ENCODE results near the gene DEFB123. TPM values are rescaled to one million over a fixed set of nuclear protein-coding genes. Genes with fewer than 3 reads are reported as not detected.

Gene DEFB123
- total and polyA plus RNA-seq, 4 donors: not detected

DNA sequence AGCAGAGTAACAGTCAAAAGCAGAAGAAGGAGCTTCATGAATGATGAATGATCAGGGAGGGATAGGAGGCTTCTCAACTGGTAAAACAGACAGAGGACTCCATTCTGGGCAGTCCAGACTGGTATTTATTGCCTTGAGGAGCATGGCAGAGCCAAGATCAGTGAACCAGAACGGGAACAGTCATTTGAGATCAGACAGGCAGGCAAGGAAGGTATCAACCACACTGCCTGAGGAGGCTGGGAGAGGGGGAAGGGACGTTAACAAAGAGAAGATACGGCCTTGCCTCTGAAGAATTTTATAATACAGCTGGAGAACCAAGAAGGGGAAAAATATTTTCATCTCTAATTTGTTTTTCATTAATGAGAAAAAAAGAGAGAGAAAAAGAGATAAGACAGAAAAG, 34.3 kb upstream of the DEFB123 start, which contains the start of gene DEFB121 (continued):
- TF ChIP-seq, protein P1, sequence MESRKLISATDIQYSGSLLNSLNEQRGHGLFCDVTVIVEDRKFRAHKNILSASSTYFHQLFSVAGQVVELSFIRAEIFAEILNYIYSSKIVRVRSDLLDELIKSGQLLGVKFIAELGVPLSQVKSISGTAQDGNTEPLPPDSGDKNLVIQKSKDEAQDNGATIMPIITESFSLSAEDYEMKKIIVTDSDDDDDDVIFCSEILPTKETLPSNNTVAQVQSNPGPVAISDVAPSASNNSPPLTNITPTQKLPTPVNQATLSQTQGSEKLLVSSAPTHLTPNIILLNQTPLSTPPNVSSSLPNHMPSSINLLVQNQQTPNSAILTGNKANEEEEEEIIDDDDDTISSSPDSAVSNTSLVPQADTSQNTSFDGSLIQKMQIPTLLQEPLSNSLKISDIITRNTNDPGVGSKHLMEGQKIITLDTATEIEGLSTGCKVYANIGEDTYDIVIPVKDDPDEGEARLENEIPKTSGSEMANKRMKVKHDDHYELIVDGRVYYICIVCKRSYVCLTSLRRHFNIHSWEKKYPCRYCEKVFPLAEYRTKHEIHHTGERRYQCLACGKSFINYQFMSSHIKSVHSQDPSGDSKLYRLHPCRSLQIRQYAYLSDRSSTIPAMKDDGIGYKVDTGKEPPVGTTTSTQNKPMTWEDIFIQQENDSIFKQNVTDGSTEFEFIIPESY (IDR thresholded peaks at IDR 0.05): no peak
- TF ChIP-seq JUND (IDR thresholded peaks at IDR 0.05) (no peak), GABPA (IDR thresholded peaks at IDR 0.05 in 1 of 2, conservative IDR thresholded peaks at IDR 0.05 in 1 of 2) (no peak), NR2F2 (IDR thresholded peaks at IDR 0.05) (no peak), RXRA (IDR thresholded peaks at IDR 0.05) (no peak), YY1 (IDR thresholded peaks at IDR 0.05) (no peak), SP1 (IDR thresholded peaks at IDR 0.05) (no peak), FOXA2 (IDR thresholded peaks at IDR 0.05) (no peak)

DNA sequence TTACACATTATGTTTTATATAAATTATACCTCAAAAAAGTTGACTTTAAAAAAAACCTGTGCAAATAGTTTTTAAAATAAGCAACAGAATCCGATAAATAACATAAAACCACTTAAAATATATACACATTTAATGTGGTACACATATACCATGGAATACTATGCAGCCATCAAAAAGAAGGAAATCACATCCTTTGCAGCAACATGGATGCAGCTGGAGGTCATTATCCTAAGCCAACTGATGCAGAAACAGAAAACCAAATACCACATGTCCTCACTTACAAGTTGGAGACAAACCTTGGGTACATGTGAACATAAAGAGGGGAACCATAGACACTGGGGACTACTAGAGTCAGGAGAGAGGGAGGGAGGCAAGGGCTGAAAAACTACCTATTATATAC, 30.4 kb upstream of the DEFB123 start:
- Histone ChIP-seq H3K4me1 (ENCODE audit: control insufficient read depth in 4 of 4, insufficient read depth in 4 of 4, low read length in 3 of 4) (no peaks in the 10 kb centered on the region), H3K4me3 (ENCODE audit: low read depth in 1 of 3, low read length in 3 of 3) (no peak overlapping the region), H3K36me3 (ENCODE audit: control insufficient read depth in 4 of 4, insufficient read depth in 3 of 4, low read depth in 1 of 4, low read length in 3 of 4) (no peaks in the 10 kb centered on the region), H3K9ac (ENCODE audit: low read depth in 1 of 2, low read length in 2 of 2) (no peak overlapping the region), H3K9me3 (ENCODE audit: control insufficient read depth in 4 of 4, low read length in 3 of 4) (peaks cover 0 to 3% (median 0%) of the 10 kb centered on the region in 4 donors), H3K27ac (ENCODE audit: low read depth in 1 of 2, low read length in 2 of 2) (no peak overlapping the region), H3K27me3 (ENCODE audit: control insufficient read depth in 4 of 4, insufficient read depth in 4 of 4, low read length in 3 of 4) (no peaks in the 10 kb centered on the region)
- WGBS: 41% methylated on average over 1 of the region's 1 CpG
- TF ChIP-seq, protein P2, sequence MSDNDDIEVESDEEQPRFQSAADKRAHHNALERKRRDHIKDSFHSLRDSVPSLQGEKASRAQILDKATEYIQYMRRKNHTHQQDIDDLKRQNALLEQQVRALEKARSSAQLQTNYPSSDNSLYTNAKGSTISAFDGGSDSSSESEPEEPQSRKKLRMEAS (IDR thresholded peaks at IDR 0.05): no peak
- TF ChIP-seq GABPA (IDR thresholded peaks at IDR 0.05 in 1 of 2, conservative IDR thresholded peaks at IDR 0.05 in 1 of 2) (no peak), SP1 (IDR thresholded peaks at IDR 0.05) (no peak), FOXA1 (IDR thresholded peaks at IDR 0.05) (no peak), HNF4A (conservative IDR thresholded peaks at IDR 0.05) (no peak), YY1 (IDR thresholded peaks at IDR 0.05) (no peak), RAD21 (IDR thresholded peaks at IDR 0.05) (no peak), JUND (IDR thresholded peaks at IDR 0.05) (no peak)
- DNase-seq (ENCODE audit: low spot score): no peak

DNA sequence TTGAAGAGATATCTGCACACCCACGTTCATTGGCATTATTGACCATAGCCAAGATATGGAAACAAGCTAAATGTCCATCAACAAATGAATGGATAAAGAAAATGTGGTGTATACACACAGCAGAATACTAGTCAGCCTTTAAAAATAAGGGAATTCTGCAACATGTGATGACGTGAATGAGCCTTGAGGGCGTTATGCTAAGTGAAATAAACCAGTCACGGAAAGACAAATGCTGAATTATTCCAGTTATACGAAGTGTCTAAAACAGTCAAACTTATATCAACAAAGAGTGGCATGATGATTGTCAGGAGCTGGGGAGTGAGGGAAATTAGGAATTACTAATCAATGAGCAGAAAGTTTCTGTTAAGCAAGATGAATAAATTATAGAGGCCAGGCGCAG, 26.1 kb upstream of the DEFB123 start:
- Histone ChIP-seq H3K36me3 (ENCODE audit: control insufficient read depth in 4 of 4, insufficient read depth in 3 of 4, low read depth in 1 of 4, low read length in 3 of 4) (no peaks in the 10 kb centered on the region), H3K4me1 (ENCODE audit: control insufficient read depth in 4 of 4, insufficient read depth in 4 of 4, low read length in 3 of 4) (no peaks in the 10 kb centered on the region), H3K4me3 (ENCODE audit: low read depth in 1 of 3, low read length in 3 of 3) (no peak overlapping the region), H3K27me3 (ENCODE audit: control insufficient read depth in 4 of 4, insufficient read depth in 4 of 4, low read length in 3 of 4) (no peaks in the 10 kb centered on the region), H3K9ac (ENCODE audit: low read depth in 1 of 2, low read length in 2 of 2) (no peak overlapping the region), H3K9me3 (ENCODE audit: control insufficient read depth in 4 of 4, low read length in 3 of 4) (peaks cover 0 to 3% (median 0%) of the 10 kb centered on the region in 4 donors), H3K27ac (ENCODE audit: low read depth in 1 of 2, low read length in 2 of 2) (no peak overlapping the region)
- DNase-seq (ENCODE audit: low spot score): no peak
- no peak for TF ChIP-seq GABPA (IDR thresholded peaks at IDR 0.05 in 1 of 2, conservative IDR thresholded peaks at IDR 0.05 in 1 of 2)
- no peak for TF ChIP-seq TAF1 (conservative IDR thresholded peaks at IDR 0.05)
- no peak for TF ChIP-seq SP1 (IDR thresholded peaks at IDR 0.05)
- TF ChIP-seq, protein P1 (IDR thresholded peaks at IDR 0.05): no peak
- TF ChIP-seq NR2F2 (IDR thresholded peaks at IDR 0.05): no peak
- TF ChIP-seq RXRA (IDR thresholded peaks at IDR 0.05): no peak
- TF ChIP-seq, protein P2 (IDR thresholded peaks at IDR 0.05): no peak
- TF ChIP-seq JUND (IDR thresholded peaks at IDR 0.05): no peak
- TF ChIP-seq RAD21 (IDR thresholded peaks at IDR 0.05): no peak
- no peak for TF ChIP-seq FOXA2 (IDR thresholded peaks at IDR 0.05)
- TF ChIP-seq, protein P3, sequence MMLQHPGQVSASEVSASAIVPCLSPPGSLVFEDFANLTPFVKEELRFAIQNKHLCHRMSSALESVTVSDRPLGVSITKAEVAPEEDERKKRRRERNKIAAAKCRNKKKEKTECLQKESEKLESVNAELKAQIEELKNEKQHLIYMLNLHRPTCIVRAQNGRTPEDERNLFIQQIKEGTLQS (IDR thresholded peaks at IDR 0.05): no peak
- WGBS: 68% methylated on average over 6 of the region's 6 CpGs
